ENCODE data around the gene GCLC. TPM values are rescaled to one million over a fixed set of nuclear protein-coding genes. Genes with fewer than 3 reads are reported as not detected.

The GCLC gene
- total RNA-seq, 1 experiment from 2014 or later, result 47.1 TPM

GRCh38 chr6:53487080-53487479 lies 57.8 kb downstream of the GCLC start (continued):
- TF ChIP-seq AFF4 (CRISPR knock-in tag; IDR thresholded peaks at IDR 0.05; ENCODE audit: borderline replicate concordance) (no peak), TEAD4 (CRISPR knock-in tag; IDR thresholded peaks at IDR 0.05) (no peak)

GRCh38 chr6:53486679-53487078 lies 58.2 kb downstream of the GCLC start:
- DNase-seq (ENCODE audit: low spot score) (no peak), ATAC-seq (no peak)
- no peaks in the 10 kb centered on the region for H3K36me3 Mint-ChIP-seq
- ChIA-PET CTCF (interaction anchor here (0.5 kb wide), 1 partner anchor 78 kb away, joined by 4 read pairs; no protein-coding TSS in a partner anchor), POLR2A (no interaction called here)
- no peak overlapping the region for H3K27ac Mint-ChIP-seq
- H3K4me1 Mint-ChIP-seq, result no peaks in the 10 kb centered on the region
- no peaks in the 10 kb centered on the region; the same call in 1 of the 2 replicates for H3K27me3 Mint-ChIP-seq (ENCODE audit: low read depth)
- H3K9me3 Mint-ChIP-seq, result no peaks in the 10 kb centered on the region
- TF ChIP-seq TEAD4 (CRISPR knock-in tag; IDR thresholded peaks at IDR 0.05), result no peak
- TF ChIP-seq FOXJ3 (CRISPR knock-in tag; IDR thresholded peaks at IDR 0.05; ENCODE audit: borderline replicate concordance), result no peak
- no peak for TF ChIP-seq OVOL2 (CRISPR knock-in tag; IDR thresholded peaks at IDR 0.05; ENCODE audit: borderline replicate concordance)
- TF ChIP-seq CREB1 (CRISPR knock-in tag; IDR thresholded peaks at IDR 0.05), result no peak
- no peak for TF ChIP-seq STAT6 (CRISPR knock-in tag; conservative IDR thresholded peaks at IDR 0.05; ENCODE audit: low read depth)
- no peak for TF ChIP-seq ATF1 (CRISPR knock-in tag; IDR thresholded peaks at IDR 0.05)
- no peak for TF ChIP-seq RORB (CRISPR knock-in tag; IDR thresholded peaks at IDR 0.05)
- no peak overlapping the region for H3K4me3 Mint-ChIP-seq

- POLR2A ChIA-PET, result interaction anchor here (0.6 kb wide), 1 partner anchor 489 kb away, joined by 5 read pairs; the partner anchor contains the start of gene GSTA4
- H3K27me3 Mint-ChIP-seq (ENCODE audit: low read depth), result no peaks in the 10 kb centered on the region
Observed at GRCh38 chr6:53484476-53485280, 60.2 kb downstream of the GCLC start.

More at GRCh38 chr6:53484476-53485280, 60.2 kb downstream of the GCLC start:
- CTCF ChIA-PET, result interaction anchor here (0.6 to 2.8 kb wide), 24 partner anchors 9 to 491 kb away, joined by 3 to 50 read pairs (median 3); no protein-coding TSS in a partner anchor
- peak; percentile 62 for DNase-seq (ENCODE audit: low spot score)
- Mint-ChIP-seq H3K36me3 (no peaks in the 10 kb centered on the region), H3K27ac (no peak overlapping the region), H3K4me3 (no peak overlapping the region), H3K9me3 (no peaks in the 10 kb centered on the region), H3K4me1 (no peaks in the 10 kb centered on the region)
- TF ChIP-seq ZNF396 (CRISPR knock-in tag; IDR thresholded peaks at IDR 0.05; ENCODE audit: borderline replicate concordance) (no peak), CTCF (IDR thresholded peaks at IDR 0.05) (peak; percentile 75)
- peak; percentile 56; the same call in 1 of the 2 replicates for ATAC-seq

All from WTC11 (cell line).